Bronchial epithelial cell (primary cell): ENCODE data around the gene STAT5B. TPM values are rescaled to one million over a fixed set of nuclear protein-coding genes. Genes with fewer than 3 reads are reported as not detected.

Source experiments
- DNase-seq: peaks from one replicate; pipeline ENCODE4 v3.0.0-alpha.2; 2010; ENCODE audit warnings: low read depth
- FAIRE-seq: peaks from 2 replicates; lab custom pipeline; 2011; peaks lifted over from hg19 to GRCh38; lab: Jason Lieb, UNC
- H3K27me3 ChIP-seq: 2 replicates; pipeline ENCODE4 v1.5.1; 2011; ENCODE audit warnings: low read length; ENCODE audit not compliant: control insufficient read depth, insufficient read depth
- H3K36me3 ChIP-seq: 2 replicates; pipeline ENCODE4 v1.5.1; 2011; ENCODE audit warnings: low read length; ENCODE audit not compliant: control insufficient read depth, insufficient read depth
- H3K4me3 ChIP-seq: 2 replicates; pipeline ENCODE4 v1.5.1; 2011; ENCODE audit warnings: mild to moderate bottlenecking, low read depth, low read length, control low read depth
- total RNA-seq: library from RNA; depleted of rRNA; stranded (reverse); fragments of >200 nt; gene quantifications from 2 replicates; pipeline ENCODE4 v1.2.1, GENCODE V29; 2014
- TF ChIP-seq, protein P1 (sequence below): IDR thresholded peaks from 2 replicates; pipeline ENCODE4 v1.5.1; 2011; ENCODE audit warnings: mild to moderate bottlenecking, moderate library complexity, low read length, control low read depth, inconsistent platforms; ENCODE audit not compliant: insufficient read depth, severe bottlenecking

The STAT5B gene
- total RNA-seq, 1 donor from 2014 or later: 11.6 TPM

DNA sequence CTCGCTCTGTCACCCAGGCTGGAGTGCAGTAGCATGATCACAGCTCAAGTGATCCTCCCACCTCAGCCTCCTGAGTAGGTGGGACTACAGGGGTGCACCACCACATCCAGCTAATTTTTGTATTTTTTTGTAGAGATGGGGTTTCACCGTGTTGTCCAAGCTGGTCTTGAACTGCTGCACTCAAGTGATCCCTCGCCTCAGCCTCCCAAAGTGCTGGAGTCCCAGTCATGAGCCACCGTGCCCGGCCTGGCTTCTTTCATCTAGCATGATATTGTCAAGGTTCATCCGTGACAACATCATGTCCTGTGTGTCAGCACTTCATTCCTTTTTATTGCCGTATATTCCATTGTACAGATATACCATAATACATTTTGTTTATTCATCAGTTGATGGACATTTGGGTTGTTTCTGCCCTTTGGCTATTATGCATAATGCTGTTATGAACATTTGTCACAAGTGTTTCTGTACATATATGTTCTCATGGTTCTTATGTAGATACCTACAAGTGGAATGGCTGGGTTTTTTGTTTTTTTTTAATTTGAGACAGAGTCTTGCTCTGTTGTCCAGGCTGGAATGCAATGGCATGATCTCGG lies 78.5 kb downstream of the STAT5B start:
- H3K36me3 ChIP-seq: peaks cover 1% of the 10 kb centered on the region
- FAIRE-seq (no peak), DNase-seq (no peak)
- no peak overlapping the region for H3K4me3 ChIP-seq
- TF ChIP-seq, protein P1, sequence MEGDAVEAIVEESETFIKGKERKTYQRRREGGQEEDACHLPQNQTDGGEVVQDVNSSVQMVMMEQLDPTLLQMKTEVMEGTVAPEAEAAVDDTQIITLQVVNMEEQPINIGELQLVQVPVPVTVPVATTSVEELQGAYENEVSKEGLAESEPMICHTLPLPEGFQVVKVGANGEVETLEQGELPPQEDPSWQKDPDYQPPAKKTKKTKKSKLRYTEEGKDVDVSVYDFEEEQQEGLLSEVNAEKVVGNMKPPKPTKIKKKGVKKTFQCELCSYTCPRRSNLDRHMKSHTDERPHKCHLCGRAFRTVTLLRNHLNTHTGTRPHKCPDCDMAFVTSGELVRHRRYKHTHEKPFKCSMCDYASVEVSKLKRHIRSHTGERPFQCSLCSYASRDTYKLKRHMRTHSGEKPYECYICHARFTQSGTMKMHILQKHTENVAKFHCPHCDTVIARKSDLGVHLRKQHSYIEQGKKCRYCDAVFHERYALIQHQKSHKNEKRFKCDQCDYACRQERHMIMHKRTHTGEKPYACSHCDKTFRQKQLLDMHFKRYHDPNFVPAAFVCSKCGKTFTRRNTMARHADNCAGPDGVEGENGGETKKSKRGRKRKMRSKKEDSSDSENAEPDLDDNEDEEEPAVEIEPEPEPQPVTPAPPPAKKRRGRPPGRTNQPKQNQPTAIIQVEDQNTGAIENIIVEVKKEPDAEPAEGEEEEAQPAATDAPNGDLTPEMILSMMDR: no peak
- no peaks in the 10 kb centered on the region for H3K27me3 ChIP-seq

DNA sequence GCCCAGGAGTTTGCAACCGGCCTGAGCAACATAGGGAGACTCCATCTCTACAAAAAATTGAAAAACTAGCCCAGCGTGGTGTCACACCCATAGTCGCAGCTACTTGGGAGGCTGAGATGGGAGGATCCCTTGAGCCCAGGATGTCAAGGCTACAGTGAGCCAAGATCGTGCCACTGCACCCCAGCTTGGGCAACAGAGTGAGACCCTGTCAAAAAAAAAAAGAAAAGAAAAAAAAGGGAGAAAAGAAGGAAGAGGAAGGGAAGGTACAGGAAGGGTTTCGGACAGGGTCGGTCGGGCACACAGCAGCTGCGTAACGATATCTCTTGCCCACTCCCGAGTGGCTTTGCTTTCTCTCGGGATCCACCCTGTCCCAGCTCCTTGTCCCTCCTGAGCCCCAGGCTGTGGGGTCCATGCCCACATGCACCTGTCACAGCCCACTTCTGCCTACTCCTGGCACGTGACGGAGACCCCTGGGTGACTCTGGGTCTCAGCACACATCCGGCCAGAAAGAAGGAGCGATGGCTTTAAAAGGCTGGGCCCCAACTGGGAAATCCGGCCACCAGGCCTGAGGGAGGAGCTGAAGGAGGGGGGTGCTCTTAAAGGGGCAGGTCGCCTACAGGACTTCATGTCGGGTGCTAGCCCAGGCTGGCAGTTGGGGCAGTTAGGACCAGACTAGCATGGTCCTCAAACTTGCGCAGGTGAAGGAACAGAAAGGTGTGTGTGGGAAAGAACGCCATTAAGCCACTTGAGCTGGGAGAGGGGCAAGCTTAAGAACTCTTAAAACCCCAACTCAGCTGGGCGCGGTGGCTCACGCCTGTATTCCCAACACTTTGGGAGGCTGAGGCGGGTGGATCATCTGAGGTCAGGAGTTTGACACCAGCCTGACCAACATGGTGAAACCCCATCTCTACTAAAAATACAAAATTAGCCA lies 82.0 kb downstream of the STAT5B start, which contains the start of gene GHDC:
GHDC (minus strand) TSS at position 526 of the 931 bp plus-strand sequence. CDS start 913 bp downstream, outside the sequence.
- no peaks in the 10 kb centered on the region for H3K36me3 ChIP-seq
- peak within 1 kb of the TSS; percentile 84 for H3K4me3 ChIP-seq
- H3K27me3 ChIP-seq: no peaks in the 10 kb centered on the region
- FAIRE-seq: no peak
- DNase-seq: peak; percentile 69
- TF ChIP-seq, protein P1: no peak

DNA sequence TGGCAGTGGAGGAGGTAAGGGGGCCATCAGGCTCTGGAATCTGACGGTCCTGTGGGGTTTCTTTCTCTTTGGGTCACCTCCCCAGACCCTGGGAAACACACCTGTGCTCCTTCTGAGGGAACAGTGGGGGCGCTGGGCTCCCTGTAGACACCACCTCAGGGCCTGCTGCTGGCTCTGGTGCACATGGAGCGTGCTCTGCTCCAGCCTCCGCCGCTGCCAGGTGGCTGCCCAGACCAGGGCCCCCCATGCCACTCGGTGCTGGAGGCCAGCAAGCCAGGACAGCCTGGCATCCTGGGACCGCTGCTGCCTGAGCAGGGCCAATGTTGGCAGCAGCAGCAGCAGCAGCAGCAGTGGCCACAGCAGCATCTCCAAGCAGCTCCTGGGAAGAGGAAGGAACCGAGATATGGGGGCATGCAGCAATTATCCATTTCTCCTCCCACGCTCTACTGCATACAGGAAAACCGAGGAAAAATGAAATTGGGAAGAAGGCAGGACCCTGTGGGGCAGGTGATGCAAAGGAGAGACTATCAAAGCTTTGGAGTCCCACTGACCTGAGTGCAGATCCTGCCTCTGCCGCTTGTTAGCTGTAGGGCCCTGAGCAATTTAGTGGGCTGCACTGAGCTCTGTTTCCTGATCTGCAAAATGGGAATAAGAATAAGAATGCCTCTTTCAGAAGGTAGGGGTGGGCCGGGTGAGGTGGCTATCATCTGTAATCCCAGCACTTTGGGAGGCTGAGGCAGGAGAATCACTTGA lies 82.8 kb downstream of the STAT5B start:
- TF ChIP-seq, protein P1: no peak
- no peaks in the 10 kb centered on the region for H3K27me3 ChIP-seq
- no peaks in the 10 kb centered on the region for H3K36me3 ChIP-seq
- no peak for FAIRE-seq
- no peak overlapping the region for H3K4me3 ChIP-seq
- DNase-seq: no peak

DNA sequence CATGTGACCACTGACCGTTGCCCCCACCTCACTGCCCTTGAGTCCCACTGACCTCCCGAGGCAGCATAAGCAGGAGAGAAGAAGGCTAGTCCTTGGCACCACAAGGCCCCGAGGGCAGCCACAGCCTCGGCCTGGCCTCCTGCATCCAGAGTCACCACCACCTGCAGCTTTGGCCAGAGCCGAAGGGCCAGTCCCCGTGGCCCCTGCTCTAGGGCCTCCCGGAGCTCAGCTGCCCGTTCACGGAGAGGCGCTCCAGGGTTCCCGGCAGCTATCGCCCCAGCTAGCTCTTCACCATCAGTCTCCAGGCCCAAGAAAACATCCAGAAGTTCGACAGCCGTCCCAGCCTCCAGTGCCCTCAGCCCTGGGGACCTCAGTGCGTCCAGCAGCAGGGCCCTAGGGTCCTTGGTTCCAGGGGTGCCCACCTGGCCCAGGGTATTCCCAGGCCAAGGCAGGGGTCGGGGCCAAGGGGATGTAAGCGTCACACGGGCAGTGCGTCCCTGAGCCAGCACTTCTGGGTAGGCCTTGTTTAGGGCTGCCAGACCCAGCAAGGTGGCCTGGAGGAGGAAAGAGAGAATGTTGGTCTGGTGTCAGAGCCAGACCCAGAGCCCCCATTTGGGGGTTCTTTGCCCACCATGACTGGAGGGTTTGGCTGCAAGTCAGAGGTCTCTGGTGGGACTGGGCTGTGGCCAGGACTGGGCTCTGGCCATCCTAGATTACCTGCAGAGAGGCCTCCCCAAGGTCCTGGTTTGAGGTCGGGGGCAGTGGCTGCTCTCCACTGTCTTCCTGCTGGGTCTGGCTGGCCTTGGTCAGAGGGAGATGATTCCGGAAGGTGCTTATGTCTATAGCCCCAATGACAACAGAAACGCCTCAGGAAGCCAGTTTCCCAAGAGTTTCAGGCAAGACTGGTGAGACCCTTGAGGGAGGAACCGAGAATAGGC lies 83.7 kb downstream of the STAT5B start:
- Histone ChIP-seq H3K36me3 (no peaks in the 10 kb centered on the region), H3K4me3 (no peak overlapping the region), H3K27me3 (no peaks in the 10 kb centered on the region)
- DNase-seq (no peak), FAIRE-seq (no peak)
- TF ChIP-seq, protein P1: no peak

DNA sequence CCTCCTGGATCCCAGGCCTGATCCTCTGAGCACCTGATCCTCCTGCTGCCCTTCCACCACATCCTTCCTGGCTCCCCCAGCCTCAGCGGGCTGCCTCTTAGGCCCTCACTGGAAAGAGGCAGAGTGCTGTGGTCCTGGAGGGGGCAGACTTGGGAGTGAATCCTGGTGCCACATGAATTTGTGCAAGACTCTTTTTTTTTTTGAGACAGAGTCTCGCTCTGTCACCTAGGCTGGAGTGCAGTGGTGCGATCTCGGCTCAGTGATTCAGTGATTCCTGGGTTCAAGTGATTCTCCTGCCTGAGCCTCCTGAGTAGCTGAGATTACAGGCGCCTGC lies 84.9 kb downstream of the STAT5B start:
- DNase-seq: no peak
- Histone ChIP-seq H3K4me3 (no peak overlapping the region), H3K27me3 (no peaks in the 10 kb centered on the region), H3K36me3 (no peaks in the 10 kb centered on the region)
- no peak for FAIRE-seq
- TF ChIP-seq, protein P1: no peak
